Activated gamma-delta T cell treated with anti-CD3 and anti-CD28 coated beads, Interleukin-2, amount 50 U/mL, for 16 hours (primary cell): ENCODE data around the gene OR2AG1.
"Not testable (repeated sequence)": the region's sequence is repeated elsewhere in the genome, so short reads cannot be mapped to it uniquely, and the experiment has no call there.

Source experiments
- DNase-seq: peaks from one replicate; pipeline ENCODE4 v3.0.0-alpha.2; 2020; ENCODE audit warnings: low read depth

Gene OR2AG1

DNA sequence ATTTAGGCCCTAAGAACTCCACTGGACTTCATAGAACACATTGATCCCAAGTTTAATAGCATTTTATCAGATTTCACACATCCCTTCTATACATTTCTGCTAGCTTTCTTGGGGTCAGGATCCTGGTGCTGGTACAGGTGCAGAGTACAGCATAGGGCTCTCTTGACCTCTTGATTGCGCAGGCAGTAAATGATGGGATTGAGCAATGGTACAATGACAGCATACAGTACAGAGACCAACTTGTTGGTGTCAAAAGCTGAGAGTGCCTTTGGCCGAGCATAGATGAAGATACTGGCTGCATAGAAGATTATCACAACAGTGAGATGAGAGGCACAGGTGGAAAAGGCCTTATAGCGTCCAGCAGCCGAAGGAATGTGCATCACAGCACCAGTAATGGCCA, 11.8 kb downstream of the OR2AG1 start:
- no peak for DNase-seq

DNA sequence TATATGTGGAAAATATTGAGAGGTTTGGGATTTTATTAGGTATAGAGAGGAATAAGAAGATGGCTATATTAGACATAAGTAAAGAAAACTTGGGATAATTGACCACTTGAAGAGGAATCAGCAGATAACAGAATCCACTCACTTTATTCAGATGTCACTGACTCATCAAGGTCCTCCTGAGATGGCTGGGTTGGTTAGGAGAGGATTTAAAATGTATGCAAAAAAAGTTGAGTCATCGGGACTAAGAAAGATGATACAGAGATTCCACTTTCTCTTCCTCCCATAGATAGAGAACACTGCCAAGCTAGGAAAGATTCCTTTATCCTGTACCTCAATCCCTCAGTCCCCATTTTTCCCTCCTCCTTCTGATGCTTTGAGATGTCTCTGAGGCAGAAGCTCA, 16.6 kb downstream of the OR2AG1 start, which contains the start of gene OR6A2:
OR6A2 (minus strand) TSS at position 288 of the 400 bp plus-strand sequence. CDS start 3,981 bp downstream, outside the sequence.
- no peak for DNase-seq

DNA sequence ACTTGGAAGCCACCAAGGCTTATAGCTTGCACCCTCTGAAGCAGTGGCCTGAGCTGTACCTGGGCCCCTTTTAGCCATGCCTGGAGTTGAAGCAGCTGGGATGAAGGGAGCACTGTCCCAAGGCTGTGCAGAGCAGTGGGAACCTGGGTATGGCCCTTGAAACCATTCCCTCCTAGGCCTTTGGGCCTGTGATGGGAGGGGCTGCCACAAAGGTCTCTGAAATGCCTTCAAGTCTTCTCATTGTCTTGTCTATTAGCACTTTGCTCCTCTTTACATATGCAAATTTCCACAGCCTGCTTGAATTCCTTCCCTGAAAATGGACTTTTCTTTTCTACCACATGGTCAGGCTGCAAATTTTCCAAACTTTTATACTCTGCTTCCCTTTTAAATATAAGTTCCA, 18.3 kb downstream of the OR2AG1 start:
- DNase-seq = not testable (repeated sequence)

DNA sequence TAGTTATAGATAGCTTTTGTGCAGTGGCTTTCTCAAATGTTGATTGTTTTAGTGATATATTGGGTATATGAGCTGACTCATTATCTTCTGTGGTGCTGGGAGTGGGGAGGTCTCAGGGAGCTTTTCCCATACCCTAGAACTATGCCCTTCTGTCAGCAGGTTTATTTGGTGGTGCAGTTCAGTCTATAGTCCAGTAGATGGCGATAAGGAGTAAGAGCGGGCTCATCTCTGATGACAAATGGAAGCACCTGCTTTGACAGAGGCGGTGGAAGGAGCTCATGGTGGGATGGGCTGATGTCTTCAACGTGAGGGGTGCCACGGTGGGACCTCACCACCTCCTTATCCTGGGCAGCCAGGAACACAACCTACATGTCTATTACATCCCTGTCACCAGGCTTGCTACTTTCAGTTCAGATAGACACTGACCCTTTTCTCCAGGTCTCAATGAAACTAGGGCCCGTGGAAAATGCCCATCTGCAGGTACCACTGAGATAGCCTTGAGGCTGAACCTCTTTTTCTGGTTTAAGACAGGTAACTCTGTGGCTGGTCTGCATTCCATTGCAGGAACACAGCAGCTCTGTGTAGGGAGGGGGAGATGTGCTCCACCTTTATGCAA, 29.7 kb downstream of the OR2AG1 start:
- DNase-seq = no peak

DNA sequence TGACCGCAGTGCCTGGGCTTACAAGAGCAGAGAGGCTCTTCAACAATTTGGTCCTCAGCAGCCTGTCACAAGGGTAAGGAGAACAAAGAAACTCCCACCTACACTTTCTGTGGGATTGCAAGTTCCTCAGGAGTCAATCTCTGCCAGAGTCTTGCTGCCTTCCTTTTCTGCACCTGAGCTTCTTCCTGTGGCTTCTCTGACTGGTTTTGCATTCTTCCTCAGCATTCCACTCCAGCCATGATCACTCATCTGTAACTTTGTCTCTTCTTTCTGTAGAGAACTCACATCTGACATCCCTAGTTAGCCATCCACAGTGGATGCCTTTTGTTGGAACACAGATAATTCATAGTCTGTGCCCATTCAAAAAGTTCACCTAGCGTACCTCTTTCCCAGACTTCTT, 30.8 kb downstream of the OR2AG1 start:
- no peak for DNase-seq

DNA sequence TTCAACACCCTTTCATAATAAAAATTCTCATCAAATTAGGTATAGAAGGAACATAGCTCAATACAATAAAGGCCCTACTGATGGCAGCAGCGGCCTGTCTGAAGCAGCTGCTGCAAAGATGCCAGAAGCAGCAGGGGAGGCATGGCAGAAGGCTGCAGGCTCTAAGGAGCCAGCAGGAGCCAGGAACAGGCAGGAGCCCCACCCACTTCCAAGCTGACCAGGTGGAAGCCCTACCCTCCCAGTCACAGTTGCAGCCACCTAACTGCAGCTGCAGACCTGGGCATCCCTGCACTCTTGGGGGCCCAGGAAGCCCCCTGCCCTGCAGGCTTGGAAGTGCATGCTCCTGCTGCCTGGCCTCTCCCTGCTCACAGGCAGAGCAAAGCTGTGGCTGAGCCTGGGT, 34.9 kb downstream of the OR2AG1 start:
- DNase-seq = no peak

DNA sequence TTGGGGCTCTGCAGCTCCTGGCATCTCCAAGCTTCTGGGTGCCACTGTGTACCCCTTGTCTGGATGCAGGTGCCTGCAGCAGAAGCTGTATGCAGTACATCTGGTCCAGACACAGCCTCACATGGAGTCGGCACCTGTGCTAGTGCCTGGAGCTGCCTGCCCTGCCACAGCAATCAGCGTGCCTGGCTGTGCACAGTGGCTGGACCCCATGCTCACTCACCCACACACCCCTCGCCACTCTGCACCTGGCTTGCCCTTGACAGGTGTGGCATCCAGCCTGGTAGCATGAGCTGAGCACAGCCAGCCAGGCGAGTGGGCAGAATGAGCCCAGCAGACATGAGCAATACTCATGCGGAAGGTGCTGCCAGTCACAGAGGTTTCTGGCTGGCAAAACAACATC, 36.1 kb downstream of the OR2AG1 start:
- DNase-seq = no peak

DNA sequence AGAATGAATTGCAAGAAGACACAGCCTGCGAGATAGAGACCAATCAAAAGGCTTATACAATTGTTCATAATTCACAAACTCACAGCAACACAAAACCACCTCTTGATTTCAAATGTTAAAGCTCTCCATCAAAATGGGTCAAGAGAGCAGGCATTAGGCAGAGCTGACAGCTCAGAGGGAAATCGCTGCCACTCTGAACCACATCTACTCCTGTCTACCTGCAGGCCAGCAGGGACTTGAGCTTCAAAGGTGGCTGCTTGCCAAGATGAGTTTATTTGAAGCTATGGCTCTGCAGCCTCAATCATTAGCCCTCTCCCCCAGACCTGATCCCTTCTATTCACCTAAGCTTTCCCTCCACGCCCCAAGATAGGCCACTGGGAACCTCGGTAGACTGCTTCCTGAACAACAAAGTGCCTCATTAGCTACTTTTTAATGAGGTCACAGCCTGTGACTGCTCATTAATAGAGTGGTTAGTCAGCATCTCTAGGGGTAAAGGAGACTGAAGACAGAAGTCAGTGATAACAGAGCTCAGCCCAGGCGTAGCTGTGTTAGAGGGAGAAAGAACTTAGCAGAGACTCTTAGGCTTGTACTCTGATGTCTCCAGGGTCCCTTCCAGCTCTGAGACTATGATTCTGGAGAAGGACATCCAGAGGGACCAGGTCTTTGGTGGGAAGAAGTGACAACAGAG, 41.5 kb downstream of the OR2AG1 start:
- DNase-seq = no peak

DNA sequence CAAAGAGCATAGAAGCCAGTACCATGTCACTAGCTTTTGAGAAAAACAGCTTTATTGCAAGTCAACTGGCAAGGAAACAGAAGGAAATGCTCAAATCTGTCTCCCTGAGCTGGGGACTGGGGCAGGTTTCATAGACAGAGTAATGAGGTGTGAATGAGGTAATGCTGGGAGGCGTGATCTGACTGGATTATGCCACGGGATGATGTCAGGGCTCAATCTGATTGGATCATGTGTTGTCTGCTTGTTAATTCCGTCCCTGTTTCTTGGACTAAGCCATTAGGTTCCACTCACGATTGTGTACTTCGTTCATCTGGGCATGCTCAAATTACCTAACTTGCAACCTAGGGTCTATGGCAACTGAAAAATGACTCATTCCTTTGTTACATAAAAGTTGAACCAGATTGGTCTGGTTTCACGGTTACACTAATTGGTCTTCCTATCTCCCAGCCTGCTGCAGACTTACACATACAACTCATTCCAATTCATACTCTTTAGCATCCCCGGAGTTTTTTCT, 42.5 kb downstream of the OR2AG1 start:
- DNase-seq = no peak

DNA sequence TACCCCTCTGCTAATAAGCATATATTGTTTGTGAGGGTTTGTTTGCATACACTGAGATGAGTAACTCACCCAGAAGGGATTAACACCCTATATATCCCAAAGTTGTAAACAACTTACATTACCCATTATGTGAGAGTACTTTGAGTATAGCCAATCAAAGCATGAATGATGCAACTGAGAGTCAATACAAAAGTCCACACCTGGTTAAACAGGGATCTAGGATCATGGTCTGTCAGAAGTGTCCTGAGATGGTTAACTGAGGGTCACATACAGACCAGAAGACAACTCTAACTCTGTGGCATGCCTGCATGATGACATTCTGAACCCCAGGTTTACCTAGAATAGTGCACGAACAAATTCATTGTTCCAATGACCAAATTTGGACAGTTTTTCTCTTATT, 45.3 kb downstream of the OR2AG1 start:
- DNase-seq = no peak

DNA sequence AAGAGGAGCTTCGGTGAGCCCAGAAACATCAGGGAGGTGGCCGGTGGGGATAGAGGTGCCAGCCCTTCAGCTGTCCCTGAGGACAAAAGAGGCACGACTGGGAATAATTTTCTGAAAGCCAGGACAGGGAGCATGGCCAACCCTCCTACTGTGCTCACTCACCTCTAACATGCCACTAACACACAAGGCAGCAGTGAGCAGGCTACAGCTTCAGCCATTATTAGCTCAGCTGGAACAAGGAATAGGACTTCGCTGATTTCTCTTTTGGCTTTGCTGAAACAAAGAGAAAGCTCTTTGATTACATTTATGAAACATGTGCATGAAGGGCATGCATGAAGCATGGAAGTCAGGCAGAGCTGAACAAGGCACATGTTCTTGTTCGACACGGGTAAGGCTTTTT, 50.5 kb downstream of the OR2AG1 start:
- no peak for DNase-seq

DNA sequence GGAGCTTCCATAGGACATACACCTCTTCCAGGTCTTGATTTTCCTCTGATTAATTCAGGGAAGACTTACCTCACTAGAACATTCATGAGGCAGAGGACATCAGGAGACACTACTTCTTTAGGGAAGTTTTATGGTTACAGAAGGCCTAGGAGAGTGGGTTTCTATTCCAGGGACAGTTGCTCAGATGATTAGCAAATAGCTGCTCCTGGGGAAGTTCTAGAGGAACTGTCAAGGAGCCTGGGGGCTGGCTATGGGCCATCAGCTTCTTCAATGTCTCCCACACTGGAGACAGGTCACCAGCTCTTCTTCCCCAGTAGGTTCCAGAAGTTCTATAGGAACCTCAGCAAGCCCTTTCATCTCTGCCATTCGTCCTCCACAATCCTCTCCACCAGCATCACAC, 51.2 kb downstream of the OR2AG1 start:
- no peak for DNase-seq
